DOHH2 (cell line): ENCODE measurements around the gene LECT2.

Source experiments
- EZH2phosphoT487 ChIP-seq: fragments of 200-600 bp; sonication (generic); IDR thresholded peaks from 2 replicates; pipeline ENCODE4 v1.6.1; 2017; ENCODE audit warnings: borderline replicate concordance, mild to moderate bottlenecking, antibody characterized with exemption, low read length, moderate library complexity, mixed read lengths
- TF ChIP-seq, protein P1 (sequence below): fragments of 200-600 bp; sonication (generic); IDR thresholded peaks from one replicate; pipeline ENCODE4 v1.5.1; 2014; ENCODE audit warnings: antibody characterized with exemption, mild to moderate bottlenecking, low read depth, low read length; ENCODE audit not compliant: poor library complexity, severe bottlenecking

DNA sequence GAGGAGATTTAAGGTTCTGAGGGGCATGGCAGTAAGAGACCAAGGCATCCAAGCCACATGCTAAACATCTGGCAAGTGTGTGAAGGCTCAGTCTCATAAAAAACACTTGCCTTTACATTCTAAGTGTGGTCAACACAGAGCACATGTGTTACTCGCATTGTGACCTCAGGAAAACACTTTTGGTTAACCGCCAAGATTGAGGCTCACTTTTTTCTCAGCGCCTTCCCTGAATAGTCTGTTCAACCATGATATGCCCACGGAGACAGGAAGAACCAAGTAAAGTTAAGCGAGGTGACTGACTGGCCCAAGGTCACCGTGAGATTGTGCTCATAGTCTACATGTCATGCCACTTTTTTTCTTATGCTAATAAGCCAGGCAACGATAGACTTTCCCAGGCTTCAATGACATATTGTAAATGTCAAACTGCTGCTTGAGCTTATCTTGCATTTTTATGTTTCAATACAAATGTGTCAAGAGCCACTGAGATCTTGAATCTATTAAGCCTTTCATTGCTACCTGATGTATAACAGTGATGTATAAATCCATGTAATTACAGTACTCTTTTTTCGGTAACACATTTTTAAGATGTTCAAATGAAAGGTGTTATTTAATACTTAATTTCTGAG, 38.0 kb downstream of the LECT2 start:
- TF ChIP-seq, protein P1, sequence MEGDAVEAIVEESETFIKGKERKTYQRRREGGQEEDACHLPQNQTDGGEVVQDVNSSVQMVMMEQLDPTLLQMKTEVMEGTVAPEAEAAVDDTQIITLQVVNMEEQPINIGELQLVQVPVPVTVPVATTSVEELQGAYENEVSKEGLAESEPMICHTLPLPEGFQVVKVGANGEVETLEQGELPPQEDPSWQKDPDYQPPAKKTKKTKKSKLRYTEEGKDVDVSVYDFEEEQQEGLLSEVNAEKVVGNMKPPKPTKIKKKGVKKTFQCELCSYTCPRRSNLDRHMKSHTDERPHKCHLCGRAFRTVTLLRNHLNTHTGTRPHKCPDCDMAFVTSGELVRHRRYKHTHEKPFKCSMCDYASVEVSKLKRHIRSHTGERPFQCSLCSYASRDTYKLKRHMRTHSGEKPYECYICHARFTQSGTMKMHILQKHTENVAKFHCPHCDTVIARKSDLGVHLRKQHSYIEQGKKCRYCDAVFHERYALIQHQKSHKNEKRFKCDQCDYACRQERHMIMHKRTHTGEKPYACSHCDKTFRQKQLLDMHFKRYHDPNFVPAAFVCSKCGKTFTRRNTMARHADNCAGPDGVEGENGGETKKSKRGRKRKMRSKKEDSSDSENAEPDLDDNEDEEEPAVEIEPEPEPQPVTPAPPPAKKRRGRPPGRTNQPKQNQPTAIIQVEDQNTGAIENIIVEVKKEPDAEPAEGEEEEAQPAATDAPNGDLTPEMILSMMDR: no peak
- no peak for TF ChIP-seq EZH2phosphoT487
